NB4 (cell line): ENCODE data around the gene ETV6.

Source experiments
- DNase-seq: peaks from one replicate; pipeline ENCODE4 v3.0.0; 2010; ENCODE audit warnings: low read depth
- H3K4me3 ChIP-seq: one replicate; pipeline ENCODE4 v1.5.1; 2011; ENCODE audit warnings: mild to moderate bottlenecking, low read depth, low read length, moderate library complexity
- CTCF ChIP-seq: IDR thresholded peaks from one replicate; pipeline ENCODE4 v1.5.1; 2012; ENCODE audit warnings: low read depth, low read length
- MYC ChIP-seq: IDR thresholded peaks from 2 replicates; pipeline ENCODE4 v1.6.1; 2011; ENCODE audit warnings: low read depth, low read length
- POLR2A ChIP-seq: IDR thresholded peaks from 2 replicates; pipeline ENCODE4 v1.6.1; 2011; ENCODE audit warnings: mild to moderate bottlenecking; ENCODE audit not compliant: insufficient read length; ENCODE audit errors: extremely low read depth
- TF ChIP-seq, protein P1 (sequence below): IDR thresholded peaks from 2 replicates; pipeline ENCODE4 v1.6.1; 2011; ENCODE audit warnings: low read depth, low read length

The ETV6 gene

GRCh38 chr12:11732023-11732422, 82.5 kb downstream of the ETV6 start:
- no peak for DNase-seq
- TF ChIP-seq MYC (no peak), POLR2A (no peak)
- H3K4me3 ChIP-seq: no peak overlapping the region

DNA sequence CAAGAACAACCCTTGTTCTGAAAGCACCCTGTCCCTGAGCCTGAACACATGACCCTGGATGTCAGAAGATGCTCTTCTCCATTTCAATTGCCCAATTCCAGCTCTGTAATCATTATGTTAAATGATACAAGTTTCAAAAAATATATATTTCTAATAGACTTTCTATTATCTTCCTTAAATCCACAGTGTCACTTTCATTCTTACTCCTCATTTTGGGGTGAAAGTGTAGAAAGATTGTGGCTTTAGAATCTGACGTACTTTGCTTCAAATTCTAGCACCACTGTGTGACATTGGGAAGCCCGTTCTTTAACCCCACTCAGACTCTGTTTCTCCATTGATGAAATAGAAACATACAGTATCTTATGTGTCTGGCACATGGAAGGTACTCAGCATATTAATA, 83.2 kb downstream of the ETV6 start:
- no peak for TF ChIP-seq CTCF
- TF ChIP-seq MYC: no peak
- TF ChIP-seq, protein P1, sequence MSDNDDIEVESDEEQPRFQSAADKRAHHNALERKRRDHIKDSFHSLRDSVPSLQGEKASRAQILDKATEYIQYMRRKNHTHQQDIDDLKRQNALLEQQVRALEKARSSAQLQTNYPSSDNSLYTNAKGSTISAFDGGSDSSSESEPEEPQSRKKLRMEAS: no peak
- no peak for TF ChIP-seq POLR2A
- H3K4me3 ChIP-seq: no peak overlapping the region
- DNase-seq: no peak

DNA sequence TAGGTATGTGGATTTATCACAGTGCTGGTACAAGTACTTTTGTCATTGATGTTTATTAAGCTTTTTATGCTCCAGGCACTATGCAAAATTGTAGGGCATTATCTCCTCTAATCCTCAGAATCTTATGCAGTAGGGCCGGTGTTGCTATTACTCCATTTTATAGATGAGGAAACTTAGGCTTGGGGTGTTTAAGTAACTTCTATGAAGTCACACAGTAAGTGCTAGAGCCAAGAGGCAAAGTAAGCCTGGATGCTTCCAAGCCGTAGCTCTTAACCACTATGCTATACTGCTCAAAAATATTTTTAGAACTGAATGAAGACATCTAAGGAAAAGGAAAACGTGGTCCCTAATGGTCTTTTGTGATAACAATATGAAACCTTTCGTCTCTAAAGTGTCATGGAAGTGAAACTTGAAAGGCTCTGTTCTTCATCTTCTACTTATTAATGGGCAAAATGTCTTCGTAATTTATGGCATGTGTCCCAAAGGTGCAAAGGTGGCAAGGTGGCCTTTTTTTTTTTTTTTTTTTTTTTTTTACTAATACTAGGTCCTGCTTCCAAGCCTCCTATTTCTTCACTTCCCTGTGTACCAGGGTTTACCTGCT, 85.2 kb downstream of the ETV6 start:
- TF ChIP-seq, protein P1: no peak
- TF ChIP-seq POLR2A (no peak), CTCF (no peak), MYC (no peak)
- no peak for DNase-seq
- H3K4me3 ChIP-seq: no peak overlapping the region

DNA sequence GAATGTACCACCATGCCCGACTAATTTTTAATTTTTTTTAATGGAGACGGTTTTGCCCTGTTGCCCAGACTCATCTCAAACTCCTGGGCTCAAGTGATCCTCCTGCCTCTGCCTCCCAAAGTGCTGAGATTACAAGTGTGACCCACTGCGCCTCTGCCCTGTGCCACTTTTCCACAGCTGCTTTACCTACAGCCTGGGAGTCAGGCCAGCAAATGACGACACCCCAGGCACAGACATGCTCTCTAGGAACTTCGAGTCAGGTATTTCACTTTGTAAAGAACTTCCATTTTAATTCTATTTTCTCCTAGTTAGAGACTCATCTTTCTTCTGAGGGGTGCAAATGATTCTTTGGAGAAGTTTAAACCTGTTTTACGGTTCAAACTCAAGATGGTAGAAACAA, 89.0 kb downstream of the ETV6 start:
- no peak overlapping the region for H3K4me3 ChIP-seq
- no peak for DNase-seq
- TF ChIP-seq CTCF: no peak
- TF ChIP-seq POLR2A: no peak
- TF ChIP-seq, protein P1: no peak
- no peak for TF ChIP-seq MYC

DNA sequence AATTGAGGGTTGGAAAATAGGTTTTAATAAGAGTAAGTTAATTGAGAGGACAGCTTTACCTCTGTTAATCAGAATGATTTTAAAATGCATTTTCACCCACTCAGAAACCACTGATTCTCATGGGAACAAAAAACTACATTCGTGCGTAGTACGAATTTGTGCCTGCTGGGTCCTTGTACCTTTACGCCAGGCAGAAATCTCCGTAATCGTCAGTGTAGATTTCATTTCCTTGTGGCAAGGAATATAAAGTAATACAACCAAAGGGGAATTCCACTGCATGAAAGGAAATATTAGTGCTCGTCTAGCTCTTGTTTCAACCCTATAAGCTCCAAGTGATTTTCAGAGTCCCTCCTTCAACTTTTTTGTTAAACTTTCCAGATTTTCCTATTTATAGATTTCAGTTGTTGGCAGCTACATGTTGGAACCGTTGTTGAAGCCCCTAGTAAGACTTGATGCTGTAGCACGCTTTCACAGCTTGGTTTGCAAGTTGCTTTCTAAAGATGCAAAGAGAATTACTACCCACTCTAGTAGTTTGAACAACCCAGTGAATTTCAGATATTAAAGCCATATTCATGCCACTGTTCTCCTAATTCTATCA, 90.6 kb downstream of the ETV6 start:
- H3K4me3 ChIP-seq: no peak overlapping the region
- DNase-seq: no peak
- no peak for TF ChIP-seq MYC
- TF ChIP-seq POLR2A: no peak
- TF ChIP-seq CTCF: no peak
- TF ChIP-seq, protein P1: no peak

GRCh38 chr12:11741434-11742092, 92.1 kb downstream of the ETV6 start:
- H3K4me3 ChIP-seq: no peak overlapping the region
- TF ChIP-seq MYC (no peak), POLR2A (no peak), CTCF (no peak)
- TF ChIP-seq, protein P1: no peak
- DNase-seq: no peak
